ENCODE measurements around the gene NDUFA13.

- no peak for TF ChIP-seq CTCF (IDR thresholded peaks at IDR 0.05)
- TF ChIP-seq, protein P1, sequence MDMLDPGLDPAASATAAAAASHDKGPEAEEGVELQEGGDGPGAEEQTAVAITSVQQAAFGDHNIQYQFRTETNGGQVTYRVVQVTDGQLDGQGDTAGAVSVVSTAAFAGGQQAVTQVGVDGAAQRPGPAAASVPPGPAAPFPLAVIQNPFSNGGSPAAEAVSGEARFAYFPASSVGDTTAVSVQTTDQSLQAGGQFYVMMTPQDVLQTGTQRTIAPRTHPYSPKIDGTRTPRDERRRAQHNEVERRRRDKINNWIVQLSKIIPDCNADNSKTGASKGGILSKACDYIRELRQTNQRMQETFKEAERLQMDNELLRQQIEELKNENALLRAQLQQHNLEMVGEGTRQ (IDR thresholded peaks at IDR 0.05; ENCODE audit: borderline replicate concordance, low read depth, low read length), result no peak
These were observed 18.7 kb downstream of the NDUFA13 start for GRCh38 chr19:19534556-19535265.

All from SK-N-SH (cell line).